PFSK-1 (cell line): ENCODE results near the gene INSL4.

ENCODE experiments used
- REST ChIP-seq, 2 experiments: IDR thresholded peaks; 2 replicates each; pipeline versions ENCODE4 v1.6.1 to v1.8.0; 2011 to 2012; ENCODE audit warnings: low read depth in 2 of 2, low read length in 2 of 2, control low read depth in 1 of 2, inconsistent platforms in 1 of 2, mild to moderate bottlenecking in 1 of 2, moderate library complexity in 1 of 2; ENCODE audit not compliant: insufficient read depth in 1 of 2
- SIN3A ChIP-seq: IDR thresholded peaks from 2 replicates; pipeline ENCODE4 v1.6.1; 2012; ENCODE audit warnings: mild to moderate bottlenecking, low read length, moderate library complexity, borderline replicate concordance; ENCODE audit not compliant: insufficient read depth

DNA sequence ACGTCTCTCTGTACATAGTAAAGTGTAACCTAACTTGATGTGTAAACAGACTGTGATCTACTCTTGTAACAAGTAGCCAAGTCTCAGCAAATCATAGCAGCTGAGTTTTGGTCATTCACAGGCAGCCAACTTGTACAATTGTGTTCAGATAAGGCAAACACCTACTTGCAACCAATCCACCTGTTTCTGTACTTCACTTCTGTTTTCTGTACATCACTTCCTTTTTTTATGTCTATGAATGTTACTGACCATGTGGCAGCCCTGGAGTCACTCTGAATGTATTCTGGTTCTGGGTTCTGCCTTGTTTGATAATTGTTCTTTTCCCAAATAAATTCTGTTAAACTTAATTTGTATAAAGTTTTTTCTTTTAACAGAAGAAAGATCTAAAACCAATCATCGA, 47.3 kb downstream of the INSL4 start:
- TF ChIP-seq REST (IDR thresholded peaks at IDR 0.05; ENCODE audit: insufficient read depth in 1 of 2, low read depth in 2 of 2, low read length in 2 of 2) (no peak), SIN3A (no peak)
